ENCODE measurements around the gene EML4. TPM values are rescaled to one million over a fixed set of nuclear protein-coding genes. Genes with fewer than 3 reads are reported as not detected.

EML4 gene
- total RNA-seq, 1 experiment from 2014 or later = 52.0 TPM

GRCh38 chr2:42185220-42185921, 16.2 kb downstream of the EML4 start:
- DNase-seq = no peak
- H3K79me2 ChIP-seq (ENCODE audit: low read depth) = peaks cover 65% of the 10 kb centered on the region
- H3K4me3 ChIP-seq = no peak overlapping the region
- H3K4me1 ChIP-seq (replicated peaks; ENCODE audit: insufficient read depth) = no peaks in the 10 kb centered on the region
- ChIA-PET POLR2A (ENCODE audit: unreplicated experiment) (no interaction called here), CTCF (no interaction called here)
- TF ChIP-seq CTCF (conservative IDR thresholded peaks at IDR 0.05) = no peak
- TF ChIP-seq EZH2 (IDR thresholded peaks at IDR 0.05; ENCODE audit: low read depth) = no peak
- BruUV-seq (replicated peaks) = no TSS peak
- H3K27ac ChIP-seq = no peak overlapping the region
- no peak overlapping the region for H2AFZ ChIP-seq
- H3K36me3 ChIP-seq (ENCODE audit: low read depth) = no peaks in the 10 kb centered on the region
- H3K9me2 ChIP-seq (ENCODE audit: insufficient read depth) = no peaks in the 10 kb centered on the region
- no peaks in the 10 kb centered on the region for H3K9me3 ChIP-seq (ENCODE audit: insufficient read depth, low read depth)
- no peaks in the 10 kb centered on the region; the same call in 1 of the 2 replicates for H3F3A ChIP-seq (ENCODE audit: insufficient read depth, low read depth)
- no peaks in the 10 kb centered on the region for H3K27me3 ChIP-seq (ENCODE audit: insufficient read depth, low read depth)
- H3K4me2 ChIP-seq = no peak overlapping the region
- intact Hi-C loops (cut with micrococcal nuclease; ENCODE audit: unreplicated experiment) = no loop called here
- peaks cover 9% of the 10 kb centered on the region; the same call in 1 of the 2 replicates for H4K20me1 ChIP-seq (ENCODE audit: insufficient read depth)

- no peaks in the 10 kb centered on the region for H3K36me3 ChIP-seq (ENCODE audit: low read depth)
- no peak for DNase-seq
- no peaks in the 10 kb centered on the region for H3K27me3 ChIP-seq (ENCODE audit: insufficient read depth, low read depth)
- no peaks in the 10 kb centered on the region for H3K9me3 ChIP-seq (ENCODE audit: insufficient read depth, low read depth)
- no peak overlapping the region for H2AFZ ChIP-seq
- H3K4me3 ChIP-seq = no peak overlapping the region
- no TSS peak for BruUV-seq (replicated peaks)
- peaks cover 9% of the 10 kb centered on the region; the same call in 1 of the 2 replicates for H4K20me1 ChIP-seq (ENCODE audit: insufficient read depth)
- POLR2A ChIA-PET (ENCODE audit: unreplicated experiment) = no interaction called here
- no peak overlapping the region for H3K4me2 ChIP-seq
- H3F3A ChIP-seq (ENCODE audit: insufficient read depth, low read depth) = no peaks in the 10 kb centered on the region
- no peaks in the 10 kb centered on the region for H3K4me1 ChIP-seq (replicated peaks; ENCODE audit: insufficient read depth)
- TF ChIP-seq EZH2 (IDR thresholded peaks at IDR 0.05; ENCODE audit: low read depth) = no peak
- TF ChIP-seq CTCF (conservative IDR thresholded peaks at IDR 0.05) = no peak
- H3K9me2 ChIP-seq (ENCODE audit: insufficient read depth) = no peaks in the 10 kb centered on the region
- intact Hi-C loops (cut with micrococcal nuclease; ENCODE audit: unreplicated experiment) = no loop called here
- H3K79me2 ChIP-seq (ENCODE audit: low read depth) = peaks cover 66% of the 10 kb centered on the region
- H3K27ac ChIP-seq = no peak overlapping the region
- CTCF ChIA-PET = no interaction called here
These were observed 17.2 kb downstream of the EML4 start for GRCh38 chr2:42186366-42186765.

DNA sequence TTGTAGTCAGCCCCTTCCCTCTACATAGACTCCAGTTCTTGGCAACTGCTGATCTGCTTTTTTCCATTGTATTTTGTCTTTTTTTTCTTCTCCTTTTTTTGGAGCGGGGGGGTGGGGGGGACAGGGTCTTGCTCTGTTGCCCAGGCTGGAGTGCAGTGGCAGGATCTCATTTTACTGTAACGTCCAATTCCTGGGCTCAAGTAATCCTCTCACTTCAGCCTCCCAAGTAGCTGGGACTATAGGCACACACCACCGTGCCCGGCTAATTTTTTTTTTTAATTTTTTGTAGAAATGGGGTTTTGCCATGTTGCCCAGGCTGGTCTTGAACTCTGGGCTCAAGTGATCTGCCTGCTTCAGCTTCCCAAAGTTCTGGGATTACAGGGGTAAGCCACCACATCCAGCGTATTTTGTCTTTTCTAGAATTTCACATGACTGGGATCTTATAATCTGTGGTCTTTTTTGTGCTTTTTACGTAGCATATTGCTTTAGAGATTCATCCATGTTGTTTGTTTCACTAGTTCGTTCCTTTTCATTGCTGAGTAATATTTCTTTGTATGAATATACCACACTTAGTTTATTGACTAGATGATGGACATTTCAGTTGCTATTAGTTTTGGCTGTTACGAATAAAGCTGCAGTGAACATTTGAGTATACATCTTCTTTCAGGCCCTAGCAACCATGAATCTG, 17.9 kb downstream of the EML4 start:
- H3K4me1 ChIP-seq (replicated peaks; ENCODE audit: insufficient read depth) = no peaks in the 10 kb centered on the region
- no TSS peak for BruUV-seq (replicated peaks)

More for the DNA sequence above, 17.9 kb downstream of the EML4 start:
- Histone ChIP-seq H3K9me3 (ENCODE audit: insufficient read depth, low read depth) (no peaks in the 10 kb centered on the region), H3K36me3 (ENCODE audit: low read depth) (no peaks in the 10 kb centered on the region), H4K20me1 (ENCODE audit: insufficient read depth) (peaks cover 9% of the 10 kb centered on the region; the same call in 1 of the 2 replicates), H3K79me2 (ENCODE audit: low read depth) (peaks cover 62% of the 10 kb centered on the region), H3K27me3 (ENCODE audit: insufficient read depth, low read depth) (no peaks in the 10 kb centered on the region), H3K9me2 (ENCODE audit: insufficient read depth) (no peaks in the 10 kb centered on the region), H3K4me3 (no peak overlapping the region), H3K4me2 (no peak overlapping the region), H3F3A (ENCODE audit: insufficient read depth, low read depth) (no peaks in the 10 kb centered on the region), H3K27ac (no peak overlapping the region), H2AFZ (no peak overlapping the region)
- TF ChIP-seq CTCF (conservative IDR thresholded peaks at IDR 0.05) (no peak), EZH2 (IDR thresholded peaks at IDR 0.05; ENCODE audit: low read depth) (no peak)
- POLR2A ChIA-PET (ENCODE audit: unreplicated experiment) = no interaction called here
- intact Hi-C loops (cut with micrococcal nuclease; ENCODE audit: unreplicated experiment) = no loop called here
- CTCF ChIA-PET = no interaction called here
- DNase-seq = no peak
